Measurements from ENCODE around the gene NAGS.

GRCh38 chr17:44006272-44006597 lies 1.8 kb downstream of the NAGS start:
- no peak for TF ChIP-seq CTCF (IDR thresholded peaks at IDR 0.05; ENCODE audit: poor library complexity)
- TF ChIP-seq EZH2 (IDR thresholded peaks at IDR 0.05; ENCODE audit: borderline replicate concordance) = no peak

All from hepatocyte (in vitro differentiated cells).